Keratinocyte (primary cell): ENCODE data around the gene TCEANC2. TPM values are rescaled to one million over a fixed set of nuclear protein-coding genes. Genes with fewer than 3 reads are reported as not detected.

ENCODE experiments used
- DNase-seq: peaks from one replicate; pipeline ENCODE4 v3.0.0-alpha.2; 2011; ENCODE audit warnings: low read depth, missing footprints, low spot score
- FAIRE-seq: peaks from 2 replicates; lab custom pipeline; 2011; peaks lifted over from hg19 to GRCh38; lab: Jason Lieb, UNC
- H2AFZ ChIP-seq: 2 replicates; pipeline ENCODE4 v1.6.0; 2012; ENCODE audit warnings: low read length, control low read depth, inconsistent platforms; ENCODE audit not compliant: control insufficient read depth
- H3K27ac ChIP-seq: 2 replicates; pipeline ENCODE4 v1.5.1; 2011; ENCODE audit warnings: low read length; ENCODE audit not compliant: control insufficient read depth, insufficient read depth
- H3K27me3 ChIP-seq: 3 replicates; pipeline ENCODE4 v1.6.0; 2011; ENCODE audit warnings: low read length; ENCODE audit not compliant: control insufficient read depth, insufficient read depth; ENCODE audit errors: extremely low read depth
- H3K36me3 ChIP-seq, 2 experiments: 2 replicates in 1 of 2; 3 replicates in 1 of 2; pipeline ENCODE4 v1.5.1; 2011; ENCODE audit warnings: low read length in 2 of 2, mild to moderate bottlenecking in 1 of 2; ENCODE audit not compliant: control insufficient read depth in 2 of 2, insufficient read depth in 2 of 2; ENCODE audit errors: extremely low read depth in 1 of 2
- H3K4me1 ChIP-seq: 3 replicates; pipeline ENCODE4 v1.5.1; 2011; ENCODE audit warnings: low read length; ENCODE audit not compliant: control insufficient read depth, insufficient read depth; ENCODE audit errors: extremely low read depth
- H3K4me2 ChIP-seq: 3 replicates; pipeline ENCODE4 v1.6.0; 2011; ENCODE audit warnings: low read depth, low read length; ENCODE audit not compliant: control insufficient read depth, insufficient read depth; ENCODE audit errors: extremely low read depth
- H3K4me3 ChIP-seq, 3 experiments: fragments of 200-600 bp in 1 of 3; sonication (generic) in 1 of 3; 2 replicates in 2 of 3; 3 replicates in 1 of 3; pipeline ENCODE4 v1.5.1; 2011 to 2016; ENCODE audit warnings: low read length in 3 of 3, mild to moderate bottlenecking in 3 of 3, control low read depth in 2 of 3, inconsistent platforms in 1 of 3, low read depth in 1 of 3, mixed read lengths in 1 of 3, mixed run types in 1 of 3, moderate library complexity in 1 of 3; ENCODE audit not compliant: control insufficient read depth in 2 of 3, insufficient read depth in 2 of 3; ENCODE audit errors: extremely low read depth in 1 of 3
- H3K79me2 ChIP-seq: 2 replicates; pipeline ENCODE4 v1.6.0; 2012; ENCODE audit warnings: low read length; ENCODE audit not compliant: control insufficient read depth, insufficient read depth
- H3K9ac ChIP-seq: 3 replicates; pipeline ENCODE4 v1.6.0; 2011; ENCODE audit warnings: low read length; ENCODE audit not compliant: control insufficient read depth, insufficient read depth; ENCODE audit errors: extremely low read depth
- H3K9me1 ChIP-seq: 3 replicates; pipeline ENCODE4 v1.6.0; 2011; ENCODE audit warnings: low read length; ENCODE audit not compliant: control insufficient read depth, insufficient read depth; ENCODE audit errors: extremely low read depth
- H3K9me3 ChIP-seq: 2 replicates; pipeline ENCODE4 v1.5.1; 2012; ENCODE audit warnings: low read depth, low read length; ENCODE audit not compliant: control insufficient read depth
- H4K20me1 ChIP-seq: 3 replicates; pipeline ENCODE4 v1.6.0; 2011; ENCODE audit warnings: low read length; ENCODE audit not compliant: control insufficient read depth, insufficient read depth; ENCODE audit errors: extremely low read depth
- CTCF ChIP-seq, 3 experiments: IDR thresholded peaks in 1 of 3; conservative IDR thresholded peaks in 1 of 3; optimal IDR thresholded peaks in 1 of 3; 2 replicates in 2 of 3; 3 replicates in 1 of 3; pipeline versions ENCODE3 to v1.5.1; 2011; ENCODE audit warnings: low read length in 3 of 3, mild to moderate bottlenecking in 3 of 3, moderate library complexity in 2 of 3, control low read depth in 1 of 3, inconsistent platforms in 1 of 3; ENCODE audit not compliant: insufficient read depth in 2 of 3; ENCODE audit errors: extremely low read depth in 1 of 3
- EZH2 ChIP-seq: IDR thresholded peaks from one replicate; pipeline ENCODE4 v1.6.1; 2012; ENCODE audit warnings: inconsistent platforms, mild to moderate bottlenecking, low read length, moderate library complexity
- dilution Hi-C: fragments of 300-500 bp; cut with MboI; formaldehyde crosslinking; loops from one replicate; pipeline ENCODE4 v1.7.0; 2020; ENCODE audit warnings: low sequenced_read_pairs; ENCODE audit not compliant: extremely low pct_ligation_motif_present
- polyA plus RNA-seq, 5 experiments: library from polyadenylated mRNA; depleted of rRNA in 3 of 5; stranded (reverse) in 3 of 5; stranded (forward) in 1 of 5; unstranded in 1 of 5; fragments of >200 nt; gene quantifications; 1 replicate in 1 of 5; 2 replicates in 3 of 5; 3 replicates in 1 of 5; pipeline versions ENCODE4 v1.2.1 to v1.2.3, GENCODE V29; 2011 to 2012; ENCODE audit warnings: missing spikeins in 2 of 5, low read depth in 1 of 5, low replicate concordance in 1 of 5

Gene TCEANC2
- polyA plus RNA-seq, 1 donor (not counting 4 experiments of a cell fraction or from before 2014, with no cell fraction given), result 4.3 TPM

GRCh38 chr1:54053745-54054437, 483 bp downstream of the TCEANC2 start:
- dilution Hi-C loops, result no loop called here
- Histone ChIP-seq H2AFZ (peak overlapping the region; percentile 98), H3K36me3 (peaks cover 0 to 1% of the 10 kb centered on the region in 2 experiments), H3K9me1 (no peaks in the 10 kb centered on the region), H4K20me1 (no peaks in the 10 kb centered on the region), H3K9me3 (no peaks in the 10 kb centered on the region), H3K4me1 (peaks cover 12% of the 10 kb centered on the region), H3K27me3 (no peaks in the 10 kb centered on the region), H3K27ac (peak overlapping the region; percentile 91), H3K4me3 (peak overlapping the region; percentile 84 to 99 (median 89)), H3K9ac (peak overlapping the region; percentile 90), H3K79me2 (peaks cover 32% of the 10 kb centered on the region), H3K4me2 (peak overlapping the region; percentile 88)
- DNase-seq (no peak), FAIRE-seq (no peak)
- no peak for TF ChIP-seq CTCF (optimal IDR thresholded peaks at IDR 0.05 in 1 of 3, IDR thresholded peaks at IDR 0.05 in 1 of 3, conservative IDR thresholded peaks at IDR 0.05 in 1 of 3; ENCODE audit: extremely low read depth in 1 of 3, insufficient read depth in 2 of 3, low read length in 3 of 3)
- TF ChIP-seq EZH2, result no peak

- Histone ChIP-seq H3K9me1 (no peaks in the 10 kb centered on the region), H4K20me1 (no peaks in the 10 kb centered on the region), H3K9me3 (no peaks in the 10 kb centered on the region), H3K79me2 (peaks cover 30% of the 10 kb centered on the region), H3K27me3 (no peaks in the 10 kb centered on the region), H3K9ac (peak overlapping the region; percentile 90), H2AFZ (peak overlapping the region; percentile 98), H3K27ac (peak overlapping the region; percentile 91), H3K36me3 (peaks cover 0 to 1% of the 10 kb centered on the region in 2 experiments), H3K4me3 (peak overlapping the region; percentile 84 to 99 (median 89)), H3K4me1 (peaks cover 12% of the 10 kb centered on the region), H3K4me2 (peak overlapping the region; percentile 88)
- no peak for DNase-seq
- dilution Hi-C loops, result no loop called here
- no peak for FAIRE-seq
- TF ChIP-seq EZH2 (no peak), CTCF (optimal IDR thresholded peaks at IDR 0.05 in 1 of 3, IDR thresholded peaks at IDR 0.05 in 1 of 3, conservative IDR thresholded peaks at IDR 0.05 in 1 of 3; ENCODE audit: extremely low read depth in 1 of 3, insufficient read depth in 2 of 3, low read length in 3 of 3) (no peak)
Observed at GRCh38 chr1:54054438-54054749, 986 bp downstream of the TCEANC2 start.
